Liver (tissue), 9 donors: Measurements from ENCODE around the gene PRMT7. TPM values are rescaled to one million over a fixed set of nuclear protein-coding genes. Genes with fewer than 3 reads are reported as not detected.

Source experiments
- DNase-seq: peaks from one replicate; pipeline ENCODE4 v3.0.0-alpha.2; 2017; ENCODE audit warnings: low spot score
- H3K27ac ChIP-seq, 2 donors: one replicate each; pipeline ENCODE4 v1.7.0; 2013; ENCODE audit warnings: inconsistent platforms in 2 of 2, low read length in 2 of 2, control low read depth in 1 of 2, low read depth in 1 of 2, mild to moderate bottlenecking in 1 of 2
- H3K27me3 ChIP-seq, 4 donors: one replicate each; pipeline versions ENCODE4 v1.6.1 to v1.7.0; 2013; ENCODE audit warnings: low read length in 3 of 4, inconsistent platforms in 1 of 4, mild to moderate bottlenecking in 1 of 4, moderate library complexity in 1 of 4; ENCODE audit not compliant: control insufficient read depth in 4 of 4, insufficient read depth in 4 of 4
- H3K36me3 ChIP-seq, 4 donors: one replicate each; pipeline versions ENCODE4 v1.6.1 to v1.7.0; 2013; ENCODE audit warnings: low read length in 3 of 4, mild to moderate bottlenecking in 3 of 4, low read depth in 1 of 4, moderate library complexity in 1 of 4; ENCODE audit not compliant: control insufficient read depth in 4 of 4, insufficient read depth in 3 of 4
- H3K4me1 ChIP-seq, 4 donors: one replicate each; pipeline versions ENCODE4 v1.6.1 to v1.7.0; 2013; ENCODE audit warnings: low read length in 3 of 4, mild to moderate bottlenecking in 3 of 4, moderate library complexity in 1 of 4; ENCODE audit not compliant: control insufficient read depth in 4 of 4, insufficient read depth in 4 of 4
- H3K4me3 ChIP-seq, 3 donors: one replicate each; pipeline versions ENCODE4 v1.6.1 to v1.7.0; 2013; ENCODE audit warnings: low read length in 3 of 3, control low read depth in 1 of 3, low read depth in 1 of 3, mild to moderate bottlenecking in 1 of 3
- H3K9ac ChIP-seq, 2 donors: one replicate each; pipeline ENCODE4 v1.7.0; 2013; ENCODE audit warnings: low read length in 2 of 2, mild to moderate bottlenecking in 2 of 2, moderate library complexity in 2 of 2, control low read depth in 1 of 2, low read depth in 1 of 2
- H3K9me3 ChIP-seq, 4 donors: one replicate each; pipeline versions ENCODE4 v1.6.1 to v1.7.0; 2013; ENCODE audit warnings: low read length in 3 of 4; ENCODE audit not compliant: control insufficient read depth in 4 of 4
- ATF3 ChIP-seq: IDR thresholded peaks from 2 replicates; pipeline ENCODE4 v1.6.1; 2016; ENCODE audit warnings: antibody characterized with exemption
- CTCF ChIP-seq: fragments of 150-350 bp; IDR thresholded peaks from 2 replicates; pipeline ENCODE4 v1.5.1; 2017; ENCODE audit warnings: improper control_type of control experiment, low read depth, low read length; ENCODE audit not compliant: missing input control
- EGR1 ChIP-seq, 2 donors: IDR thresholded peaks; 2 replicates each; pipeline ENCODE4 v1.6.1; 2016 to 2018; ENCODE audit warnings: antibody characterized with exemption in 2 of 2, low read depth in 2 of 2
- FOXA1 ChIP-seq: IDR thresholded peaks from 2 replicates; pipeline ENCODE4 v1.6.1; 2016; ENCODE audit warnings: antibody characterized with exemption
- FOXA2 ChIP-seq: IDR thresholded peaks from 2 replicates; pipeline ENCODE4 v1.6.1; 2016; ENCODE audit warnings: antibody characterized with exemption
- GABPA ChIP-seq, 2 donors: IDR thresholded peaks in 1 of 2; conservative IDR thresholded peaks in 1 of 2; 2 replicates each; pipeline ENCODE4 v1.6.1; 2016; ENCODE audit warnings: antibody characterized with exemption in 2 of 2, mild to moderate bottlenecking in 1 of 2, moderate library complexity in 1 of 2
- HNF4A ChIP-seq, 2 donors: conservative IDR thresholded peaks; 2 replicates each; pipeline ENCODE4 v1.6.1; 2016; ENCODE audit warnings: antibody characterized with exemption in 2 of 2, mild to moderate bottlenecking in 2 of 2
- HNF4G ChIP-seq: IDR thresholded peaks from 2 replicates; pipeline ENCODE4 v1.6.1; 2016; ENCODE audit warnings: antibody characterized with exemption
- JUND ChIP-seq, 2 donors: IDR thresholded peaks; 2 replicates each; pipeline ENCODE4 v1.6.1; 2016; ENCODE audit warnings: antibody characterized with exemption in 2 of 2
- MAX ChIP-seq: IDR thresholded peaks from 2 replicates; pipeline ENCODE4 v1.6.1; 2016; ENCODE audit warnings: antibody characterized with exemption
- NR2F2 ChIP-seq: IDR thresholded peaks from 2 replicates; pipeline ENCODE4 v1.6.1; 2016; ENCODE audit warnings: antibody characterized with exemption
- RAD21 ChIP-seq, 2 donors: IDR thresholded peaks; 2 replicates each; pipeline ENCODE4 v1.6.1; 2016; ENCODE audit warnings: antibody characterized with exemption in 2 of 2, mild to moderate bottlenecking in 2 of 2
- REST ChIP-seq: IDR thresholded peaks from 2 replicates; pipeline ENCODE4 v1.6.1; 2016; ENCODE audit warnings: antibody characterized with exemption, mild to moderate bottlenecking
- RXRA ChIP-seq, 2 donors: IDR thresholded peaks; 2 replicates each; pipeline ENCODE4 v1.6.1; 2017 to 2018; ENCODE audit warnings: antibody characterized with exemption in 2 of 2, mild to moderate bottlenecking in 1 of 2
- SP1 ChIP-seq: IDR thresholded peaks from 2 replicates; pipeline ENCODE4 v1.6.1; 2018; ENCODE audit warnings: antibody characterized with exemption, mild to moderate bottlenecking
- TAF1 ChIP-seq: conservative IDR thresholded peaks from 2 replicates; pipeline ENCODE4 v1.6.1; 2016; ENCODE audit warnings: antibody characterized with exemption, mild to moderate bottlenecking
- YY1 ChIP-seq: IDR thresholded peaks from 2 replicates; pipeline ENCODE4 v1.6.1; 2016; ENCODE audit warnings: antibody characterized with exemption, mild to moderate bottlenecking
- ZBTB33 ChIP-seq: IDR thresholded peaks from 2 replicates; pipeline ENCODE4 v1.6.1; 2016; ENCODE audit warnings: antibody characterized with exemption
- WGBS: extraction: QIAGEN DNeasy Blood & Tissue Kit; methylation state at CpG from one replicate; pipeline ENCODE4 v1.1.7; 2013; 5-methylcytosine and 5-hydroxymethylcytosine counted together
- polyA plus RNA-seq, 2 donors: library from polyadenylated mRNA; stranded (reverse) in 1 of 2; unstranded in 1 of 2; fragments of 200-250 nt in 1 of 2; fragments of >200 nt in 1 of 2; fragmentation: Nextera tagmentation in 1 of 2; extraction: Ambion mirVana in 1 of 2; gene quantifications; one replicate each; pipeline versions ENCODE4 v1.2.1 to v1.2.3, GENCODE V29; 2013 to 2015
- total RNA-seq, 2 donors: library from RNA; depleted of rRNA; stranded (reverse); fragments of >200 nt; gene quantifications; one replicate each; pipeline ENCODE4 v1.2.3, GENCODE V29; 2014
- donor health status: healthy.
- donor health status: healthy.
- donor health status: healthy.
- donor health status: healthy.
- donor health status: healthy.

Gene PRMT7
- total and polyA plus RNA-seq, 4 donors = 10.7 to 31.5 (median 17.5) TPM

GRCh38 chr16:68357521-68357922, 46.7 kb downstream of the PRMT7 start:
- Histone ChIP-seq H3K27me3 (no peaks in the 10 kb centered on the region), H3K9ac (no peak overlapping the region), H3K9me3 (no peaks in the 10 kb centered on the region), H3K4me1 (no peaks in the 10 kb centered on the region), H3K27ac (no peak overlapping the region), H3K4me3 (no peak overlapping the region), H3K36me3 (peaks cover 14 to 50% (median 24%) of the 10 kb centered on the region in 4 donors)
- TF ChIP-seq MAX (no peak), HNF4A (conservative IDR thresholded peaks at IDR 0.05) (no peak), FOXA1 (no peak), ZBTB33 (no peak), RAD21 (IDR thresholded peaks at IDR 0.05) (no peak), YY1 (no peak), HNF4G (no peak), JUND (IDR thresholded peaks at IDR 0.05) (no peak), CTCF (no peak), GABPA (IDR thresholded peaks at IDR 0.05 in 1 of 2, conservative IDR thresholded peaks at IDR 0.05 in 1 of 2) (no peak), ATF3 (no peak), TAF1 (no peak), NR2F2 (no peak), REST (no peak), FOXA2 (no peak), RXRA (IDR thresholded peaks at IDR 0.05) (no peak)
- DNase-seq = no peak
- WGBS = 95% methylated on average over 9 of the region's 9 CpGs

GRCh38 chr16:68357923-68358322, 47.1 kb downstream of the PRMT7 start:
- no peak overlapping the region for H3K27ac ChIP-seq
- no peaks in the 10 kb centered on the region for H3K27me3 ChIP-seq
- H3K4me1 ChIP-seq = no peaks in the 10 kb centered on the region
- peaks cover 14 to 46% (median 23%) of the 10 kb centered on the region in 4 donors for H3K36me3 ChIP-seq
- WGBS = 91% methylated on average over 11 of the region's 11 CpGs
- no peak for DNase-seq
- H3K9me3 ChIP-seq = no peaks in the 10 kb centered on the region
- no peak overlapping the region for H3K9ac ChIP-seq
- H3K4me3 ChIP-seq = no peak overlapping the region
- no peak for TF ChIP-seq RAD21 (IDR thresholded peaks at IDR 0.05)
- TF ChIP-seq REST = no peak
- TF ChIP-seq FOXA2 = no peak
- no peak for TF ChIP-seq NR2F2
- no peak for TF ChIP-seq SP1
- TF ChIP-seq RXRA (IDR thresholded peaks at IDR 0.05) = no peak
- TF ChIP-seq ZBTB33 = no peak
- no peak for TF ChIP-seq EGR1 (IDR thresholded peaks at IDR 0.05; ENCODE audit: low read depth in 2 of 2)
- TF ChIP-seq MAX = no peak
- no peak for TF ChIP-seq YY1
- TF ChIP-seq TAF1 = no peak
